Heart right ventricle (tissue), 16 donors: Measurements from ENCODE around the gene MCTS1. TPM values are rescaled to one million over a fixed set of nuclear protein-coding genes. Genes with fewer than 3 reads are reported as not detected.

Source experiments
- ATAC-seq, 8 donors: fragments of 200-7000 bp; cut with Tn5 transposase; one replicate each; pipeline ENCODE4 v1.9.1; 2020; ENCODE audit warnings: mild to moderate bottlenecking in 8 of 8, moderate library complexity in 8 of 8, moderate number of reproducible peaks in 1 of 8
- DNase-seq, 2 donors: peaks; one replicate each; pipeline ENCODE4 v3.0.0-alpha.2; 2020
- H3K27ac ChIP-seq, 10 donors: fragments of 200-600 bp; sonication (generic) in 2 of 10; one replicate each; pipeline versions ENCODE4 v1.5.0 to v1.8.0; 2020 to 2022; ENCODE audit warnings: mild to moderate bottlenecking in 3 of 10
- H3K27me3 ChIP-seq, 7 donors: fragments of 200-600 bp; one replicate each; pipeline ENCODE4 v1.8.0; 2021 to 2022; ENCODE audit warnings: mild to moderate bottlenecking in 2 of 7
- H3K36me3 ChIP-seq, 9 donors: fragments of 200-600 bp; sonication (generic) in 1 of 9; one replicate each; pipeline versions ENCODE4 v1.5.0 to v1.8.0; 2020 to 2022; ENCODE audit warnings: mild to moderate bottlenecking in 2 of 9
- H3K4me1 ChIP-seq, 9 donors: fragments of 200-600 bp; sonication (generic) in 1 of 9; one replicate each; pipeline versions ENCODE4 v1.5.0 to v1.8.0; 2020 to 2022; ENCODE audit warnings: mild to moderate bottlenecking in 4 of 9
- H3K4me3 ChIP-seq, 10 donors: fragments of 200-600 bp; sonication (generic) in 2 of 10; one replicate each; pipeline versions ENCODE4 v1.5.0 to v1.8.0; 2020 to 2022; ENCODE audit warnings: mild to moderate bottlenecking in 7 of 10, moderate library complexity in 2 of 10
- H3K9me3 ChIP-seq, 11 donors: fragments of 200-600 bp in 10 of 11; sonication (generic) in 2 of 11; one replicate each; pipeline versions ENCODE4 v1.5.0 to v1.8.0; 2013 to 2022; ENCODE audit warnings: mild to moderate bottlenecking in 2 of 11, control low read depth in 1 of 11, moderate library complexity in 1 of 11
- WGBS, 2 donors: extraction: QIAGEN DNeasy Blood & Tissue Kit; methylation state at CpG; one replicate each; pipeline ENCODE4 v1.1.7; 2013; ENCODE audit warnings: inconsistent platforms in 1 of 2; 5-methylcytosine and 5-hydroxymethylcytosine counted together
- intact Hi-C, 10 donors: fragments of 100-400 bp; cut with DNase I; formaldehyde crosslinking; loops; one replicate each; pipeline versions ENCODE4 v1.11.1 to v1.14.2; 2022
- polyA plus RNA-seq, 2 donors: library from polyadenylated mRNA; stranded (reverse); fragments of 200-250 nt; gene quantifications; one replicate each; pipeline ENCODE4 v1.2.3, GENCODE V29; 2013
- total RNA-seq, 10 donors: library from RNA; stranded (reverse); fragmentation: NEBNext Ultra II Directional in 3 of 10; extraction: Animal tissue kit (Norgen Biotek cat#: 25700) in 3 of 10; gene quantifications; one replicate each; pipeline versions ENCODE4 v1.2.1 to v1.2.4, GENCODE V29; 2021 to 2023
- TF ChIP-seq, protein P1 (sequence below), 9 donors: fragments of 200-600 bp; sonication (generic) in 2 of 9; IDR thresholded peaks; one replicate each; pipeline versions ENCODE4 v1.5.0 to v1.8.0; 2021 to 2022; ENCODE audit warnings: antibody characterized with exemption in 9 of 9, mild to moderate bottlenecking in 5 of 9, moderate library complexity in 1 of 9
- donor health status: Arrhythmogenic right ventricular cardiomyopathy.
- donor health status: ischemic (EF 13 %, LVEDD 7.1; RV severe dilation, severe dysfunction).
- donor health status: healthy with polysubstance abuse.
- donor health status: DM: no; HTN: yes; CAD: no.
- donor health status: DM: no; HTN: no; CAD: no.
- donor health status: ischemic (EF 25% LVEDD 6.9; RV normal size, moderate dysfunction).
- donor health status: ischemic (EF 25% LVEDD 5.7; RV mildly dilated, moderate dysfunction).
- donor health status: healthy.
- donor health status: DM: yes; HTN: yes; CAD: no.
- donor health status: Ischemic cardiomyopathy.
- donor health status: ischemic (EF 35%, LVEDD 5.7; RV mildly dilated, moderate dysfunction).
- donor health status: nonischemic (EF 11% LVEDD 7.7; RV severe dilation, severe dysfunction).
- donor health status: DM: yes; HTN: yes; CAD: no.
- donor health status: PGD.
- donor health status: ischemic (EF 29% LVEDD 5.4; RV normal size, mild dysfunction).
- donor health status: nonischemic (EF 23%, LVEDD 6.1; RV moderate dilation, normal function).

Gene MCTS1
- total and polyA plus RNA-seq, 12 donors: 31.4 to 41.4 (median 35.6) TPM

DNA sequence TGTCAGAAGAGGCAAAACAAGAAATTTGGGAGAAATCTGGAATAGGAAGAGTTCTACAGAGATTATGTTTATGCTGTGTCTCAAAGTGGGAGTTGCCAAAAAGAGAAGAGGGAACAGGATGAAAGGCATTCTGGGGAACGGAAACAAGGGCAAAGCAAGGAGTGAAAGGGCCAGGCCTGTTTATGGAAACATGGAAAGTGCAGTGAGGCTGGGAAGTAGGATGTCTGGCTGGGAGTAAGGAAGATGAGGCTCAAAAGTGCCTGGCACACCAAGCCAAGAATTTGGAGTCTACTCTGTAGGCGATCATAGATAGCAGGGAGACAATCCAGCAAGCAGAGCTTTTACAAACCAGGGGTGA, 41.4 kb upstream of the MCTS1 start:
- TF ChIP-seq, protein P1, sequence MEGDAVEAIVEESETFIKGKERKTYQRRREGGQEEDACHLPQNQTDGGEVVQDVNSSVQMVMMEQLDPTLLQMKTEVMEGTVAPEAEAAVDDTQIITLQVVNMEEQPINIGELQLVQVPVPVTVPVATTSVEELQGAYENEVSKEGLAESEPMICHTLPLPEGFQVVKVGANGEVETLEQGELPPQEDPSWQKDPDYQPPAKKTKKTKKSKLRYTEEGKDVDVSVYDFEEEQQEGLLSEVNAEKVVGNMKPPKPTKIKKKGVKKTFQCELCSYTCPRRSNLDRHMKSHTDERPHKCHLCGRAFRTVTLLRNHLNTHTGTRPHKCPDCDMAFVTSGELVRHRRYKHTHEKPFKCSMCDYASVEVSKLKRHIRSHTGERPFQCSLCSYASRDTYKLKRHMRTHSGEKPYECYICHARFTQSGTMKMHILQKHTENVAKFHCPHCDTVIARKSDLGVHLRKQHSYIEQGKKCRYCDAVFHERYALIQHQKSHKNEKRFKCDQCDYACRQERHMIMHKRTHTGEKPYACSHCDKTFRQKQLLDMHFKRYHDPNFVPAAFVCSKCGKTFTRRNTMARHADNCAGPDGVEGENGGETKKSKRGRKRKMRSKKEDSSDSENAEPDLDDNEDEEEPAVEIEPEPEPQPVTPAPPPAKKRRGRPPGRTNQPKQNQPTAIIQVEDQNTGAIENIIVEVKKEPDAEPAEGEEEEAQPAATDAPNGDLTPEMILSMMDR (IDR thresholded peaks at IDR 0.05): no peak
- Histone ChIP-seq H3K9me3 (no peaks in the 10 kb centered on the region), H3K36me3 (peaks cover 0 to 5% (median 0%) of the 10 kb centered on the region in 9 donors), H3K4me1 (peaks cover 0 to 31% (median 12%) of the 10 kb centered on the region in 9 donors), H3K4me3 (peak overlapping the region in 1 of 10 donors; percentile 67), H3K27me3 (no peaks in the 10 kb centered on the region), H3K27ac (peak overlapping the region in 9 of 10 donors; percentile 67 to 99 (median 98))
- whole genome bisulfite sequencing, 2 donors: 30 to 37% methylated on average over 2 of the region's 2 CpGs
- peak in 1 of 2 donors; percentile 3 for DNase-seq
- intact Hi-C loops: loop anchor here in 4 of 10 donors (5.0 kb wide), 1 partner anchor 40 kb away; the partner anchor contains the start of gene MCTS1 (in 4 of the 4)
- no peak for ATAC-seq

DNA sequence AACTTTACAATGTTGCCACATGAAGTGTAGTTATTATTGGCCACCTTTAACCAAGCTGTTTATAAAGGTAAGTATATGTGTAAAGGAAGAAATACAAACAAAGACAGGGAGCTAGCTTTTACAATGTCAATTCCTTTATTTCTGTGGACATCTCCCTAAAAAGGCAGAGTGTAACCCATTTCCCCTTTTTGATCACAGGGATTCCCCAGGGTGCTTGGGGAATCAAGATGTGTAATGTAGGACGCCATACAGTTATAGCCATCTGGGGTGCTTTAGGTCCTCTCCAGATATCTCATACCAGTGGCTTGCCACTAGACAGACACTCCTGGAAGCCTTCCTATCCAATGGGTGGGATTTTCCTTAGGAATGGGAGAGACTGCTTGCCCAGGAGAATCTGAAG, 39.0 kb upstream of the MCTS1 start:
- ATAC-seq (no peak), DNase-seq (no peak)
- peaks cover 0 to 15% (median 6%) of the 10 kb centered on the region in 9 donors for H3K4me1 ChIP-seq
- WGBS, 2 donors: 77 to 100% methylated on average over 1 of the region's 1 CpG
- TF ChIP-seq, protein P1 (IDR thresholded peaks at IDR 0.05): no peak
- H3K27ac ChIP-seq: no peak overlapping the region
- no peaks in the 10 kb centered on the region for H3K36me3 ChIP-seq
- intact Hi-C loops: loop anchor here in 4 of 10 donors (5.0 kb wide), 1 partner anchor 37 kb away; the partner anchor contains the start of gene MCTS1 (in 4 of the 4)
- no peak overlapping the region for H3K4me3 ChIP-seq
- H3K27me3 ChIP-seq: no peaks in the 10 kb centered on the region
- H3K9me3 ChIP-seq: no peaks in the 10 kb centered on the region

DNA sequence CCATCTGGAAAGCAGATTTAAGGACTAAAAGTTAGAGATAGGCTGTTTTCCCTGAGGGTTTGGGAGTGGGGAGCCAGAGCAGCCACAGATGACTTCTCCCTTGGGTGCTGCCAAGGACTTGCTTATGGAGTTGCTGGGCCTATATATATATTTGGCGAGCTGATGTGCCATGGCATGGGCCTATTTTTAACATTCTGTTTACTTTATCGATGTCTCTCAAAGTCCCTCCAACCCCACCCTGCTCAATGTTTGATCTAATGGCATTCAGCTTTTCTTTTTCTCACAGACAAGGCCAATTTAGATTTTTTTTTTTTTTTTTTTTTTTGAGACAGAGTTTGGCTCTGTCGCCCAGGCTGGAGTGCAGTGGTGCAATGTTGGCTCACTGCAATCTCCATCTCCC, 37.1 kb upstream of the MCTS1 start:
- Histone ChIP-seq H3K36me3 (no peaks in the 10 kb centered on the region), H3K9me3 (no peaks in the 10 kb centered on the region), H3K4me3 (no peak overlapping the region), H3K27ac (no peak overlapping the region), H3K4me1 (peaks cover 0 to 14% (median 6%) of the 10 kb centered on the region in 9 donors), H3K27me3 (no peaks in the 10 kb centered on the region)
- intact Hi-C loops: no loop called here
- no peak for ATAC-seq
- TF ChIP-seq, protein P1 (IDR thresholded peaks at IDR 0.05): no peak
- no peak for DNase-seq
- WGBS, 2 donors: 86 to 93% methylated on average over 3 of the region's 3 CpGs

DNA sequence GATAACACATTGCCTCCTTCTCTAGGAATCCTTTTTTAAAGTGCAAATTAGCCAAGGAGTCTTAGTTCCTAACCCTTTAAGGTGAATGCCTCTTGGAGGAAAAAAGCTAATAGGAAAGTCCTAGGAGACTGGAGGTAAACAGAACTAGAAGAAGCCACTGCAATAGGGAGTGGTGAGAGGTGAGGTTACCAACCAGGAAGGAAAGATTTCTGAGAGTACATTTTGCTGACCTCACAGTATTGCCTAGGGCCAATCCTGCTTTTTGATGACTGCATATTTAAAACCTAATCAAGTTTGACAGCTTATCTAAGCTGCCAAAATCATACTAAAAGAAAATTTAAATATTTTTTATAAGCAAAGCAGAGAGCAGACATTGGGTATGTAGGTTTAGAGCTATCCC, 35.9 kb upstream of the MCTS1 start:
- intact Hi-C loops: no loop called here
- Histone ChIP-seq H3K9me3 (no peaks in the 10 kb centered on the region), H3K27ac (no peak overlapping the region), H3K27me3 (no peaks in the 10 kb centered on the region), H3K4me1 (peaks cover 0 to 2% (median 0%) of the 10 kb centered on the region in 9 donors), H3K4me3 (no peak overlapping the region), H3K36me3 (no peaks in the 10 kb centered on the region)
- no peak for DNase-seq
- TF ChIP-seq, protein P1 (IDR thresholded peaks at IDR 0.05): no peak
- ATAC-seq: no peak
